GM13977 (cell line): ENCODE results near the gene ENKUR.

ENCODE experiments used
- DNase-seq: peaks from one replicate; pipeline ENCODE4 v3.0.0; 2012; ENCODE audit warnings: low spot score
- CTCF ChIP-seq: IDR thresholded peaks from 2 replicates; pipeline ENCODE4 v1.5.1; 2012; ENCODE audit warnings: mild to moderate bottlenecking, control low read depth; ENCODE audit not compliant: insufficient read depth; ENCODE audit errors: extremely low read depth, missing control alignments
- in situ Hi-C: fragments of 300-500 bp; cut with MboI; formaldehyde crosslinking; loops from one replicate; pipeline ENCODE4 v1.12.0; 2022; ENCODE audit warnings: low sequenced_read_pairs, low pct_unique_long_range_greater_than_20kb, mixed read lengths, inconsistent platforms; ENCODE audit not compliant: unreplicated experiment

The ENKUR gene

GRCh38 chr10:25028711-25029110 is 12.8 kb upstream of the ENKUR start:
- no peak for TF ChIP-seq CTCF
- in situ Hi-C loops, result no loop called here
- DNase-seq, result no peak

- DNase-seq, result no peak
- in situ Hi-C loops, result no loop called here
- no peak for TF ChIP-seq CTCF
Observed at GRCh38 chr10:25026463-25026862, 10.5 kb upstream of the ENKUR start.

GRCh38 chr10:25024528-25024927 is 8.6 kb upstream of the ENKUR start:
- in situ Hi-C loops, result no loop called here
- no peak for DNase-seq
- no peak for TF ChIP-seq CTCF

- TF ChIP-seq CTCF, result no peak
- DNase-seq, result no peak
- in situ Hi-C loops, result no loop called here
Observed at GRCh38 chr10:25023278-25023677, 7.3 kb upstream of the ENKUR start.

- TF ChIP-seq CTCF, result no peak
- in situ Hi-C loops, result no loop called here
- no peak for DNase-seq
Observed at GRCh38 chr10:25018703-25019102, 2.7 kb upstream of the ENKUR start.

GRCh38 chr10:25017661-25018060 is 1.7 kb upstream of the ENKUR start:
- DNase-seq, result no peak
- in situ Hi-C loops, result no loop called here
- TF ChIP-seq CTCF, result no peak

GRCh38 chr10:25017154-25017590 is 1.2 kb upstream of the ENKUR start:
- DNase-seq, result peak; percentile 40
- no peak for TF ChIP-seq CTCF
- in situ Hi-C loops, result no loop called here
